ENCODE measurements around the gene PIP5KL1.

PIP5KL1 gene

DNA sequence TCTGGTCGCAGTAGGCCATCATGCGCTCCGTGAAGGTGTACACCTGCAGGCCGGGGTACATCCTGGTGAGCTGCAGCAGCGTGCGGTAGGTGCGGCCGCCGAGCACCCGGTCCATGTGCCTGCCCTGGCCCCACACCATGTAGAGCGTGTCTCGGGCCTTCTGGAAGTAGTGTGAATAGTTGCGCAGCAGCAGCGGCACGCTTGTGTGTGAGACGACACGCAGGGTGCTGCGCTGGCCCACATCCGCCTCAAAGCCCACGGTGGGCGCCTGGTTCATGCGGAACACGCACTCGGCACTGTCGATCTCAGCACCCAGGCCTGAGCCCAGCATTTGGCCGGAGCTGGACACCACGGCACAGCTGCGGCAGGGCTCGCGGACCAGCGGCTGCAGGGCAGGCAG is 18.3 kb downstream of the PIP5KL1 start:
- DNase-seq: no peak

DNA sequence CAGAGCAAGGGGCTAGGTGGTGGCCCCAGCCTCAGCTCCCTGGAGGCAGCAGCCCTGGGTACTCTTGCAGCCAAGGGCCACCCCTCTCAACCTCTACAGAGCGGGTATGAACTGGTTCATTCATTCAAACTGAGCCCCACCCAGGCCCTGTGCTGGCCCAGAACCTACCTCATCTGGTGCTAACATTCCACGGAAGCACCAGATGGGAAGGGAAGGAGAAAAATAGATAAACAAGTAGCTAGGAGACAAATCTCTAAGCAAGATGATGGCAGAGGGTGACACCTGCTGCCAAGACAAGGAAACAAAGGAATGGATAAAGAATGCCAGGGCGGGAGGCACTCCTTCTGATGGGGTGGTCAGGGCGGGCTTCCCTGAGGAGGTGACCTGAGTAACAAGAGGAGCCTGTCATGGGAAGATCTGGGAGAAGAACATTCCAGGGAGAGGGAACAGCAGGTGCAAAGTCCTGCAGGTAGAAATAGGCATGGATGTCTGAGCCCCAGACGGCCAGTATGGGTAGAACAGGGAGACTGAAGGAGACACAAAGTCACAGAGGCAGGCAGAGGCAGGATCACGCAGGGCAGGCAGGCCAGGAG is 19.9 kb downstream of the PIP5KL1 start:
- no peak for DNase-seq

DNA sequence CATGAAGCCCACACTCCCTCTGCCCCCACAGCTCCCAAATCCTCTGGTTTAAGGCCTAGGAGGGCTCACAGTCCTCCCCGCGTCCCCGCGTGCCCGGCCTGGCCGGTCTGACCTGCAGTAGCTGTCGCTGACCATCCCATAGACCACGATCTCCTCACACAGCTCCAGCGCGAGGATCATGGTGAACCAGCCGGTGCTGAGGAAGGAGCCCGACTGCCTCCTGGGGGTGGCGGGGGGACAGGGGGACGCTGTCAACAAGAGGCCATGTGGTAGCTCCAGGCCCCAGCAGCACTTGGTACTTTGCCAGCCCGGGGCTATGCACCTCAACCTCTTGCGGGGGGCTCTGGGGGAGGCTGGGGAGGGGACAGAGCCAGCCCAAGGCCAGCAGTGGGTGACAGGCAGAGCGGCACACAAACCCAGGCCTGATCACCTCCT is 20.7 kb downstream of the PIP5KL1 start:
- DNase-seq: no peak

DNA sequence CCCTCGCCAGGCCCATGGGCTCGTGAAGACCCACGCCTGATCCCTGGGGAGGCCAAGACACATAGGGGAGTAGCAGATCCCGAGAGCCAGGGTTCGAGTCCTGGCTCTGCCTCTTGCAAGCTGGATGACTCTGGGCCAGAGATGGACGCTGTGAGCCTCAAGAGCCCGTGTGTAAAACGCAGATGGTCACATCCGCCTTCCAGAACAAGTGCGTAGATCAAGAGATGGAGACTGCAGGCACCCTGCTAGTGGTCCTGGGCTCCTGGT is 22.0 kb downstream of the PIP5KL1 start:
- DNase-seq: no peak

DNA sequence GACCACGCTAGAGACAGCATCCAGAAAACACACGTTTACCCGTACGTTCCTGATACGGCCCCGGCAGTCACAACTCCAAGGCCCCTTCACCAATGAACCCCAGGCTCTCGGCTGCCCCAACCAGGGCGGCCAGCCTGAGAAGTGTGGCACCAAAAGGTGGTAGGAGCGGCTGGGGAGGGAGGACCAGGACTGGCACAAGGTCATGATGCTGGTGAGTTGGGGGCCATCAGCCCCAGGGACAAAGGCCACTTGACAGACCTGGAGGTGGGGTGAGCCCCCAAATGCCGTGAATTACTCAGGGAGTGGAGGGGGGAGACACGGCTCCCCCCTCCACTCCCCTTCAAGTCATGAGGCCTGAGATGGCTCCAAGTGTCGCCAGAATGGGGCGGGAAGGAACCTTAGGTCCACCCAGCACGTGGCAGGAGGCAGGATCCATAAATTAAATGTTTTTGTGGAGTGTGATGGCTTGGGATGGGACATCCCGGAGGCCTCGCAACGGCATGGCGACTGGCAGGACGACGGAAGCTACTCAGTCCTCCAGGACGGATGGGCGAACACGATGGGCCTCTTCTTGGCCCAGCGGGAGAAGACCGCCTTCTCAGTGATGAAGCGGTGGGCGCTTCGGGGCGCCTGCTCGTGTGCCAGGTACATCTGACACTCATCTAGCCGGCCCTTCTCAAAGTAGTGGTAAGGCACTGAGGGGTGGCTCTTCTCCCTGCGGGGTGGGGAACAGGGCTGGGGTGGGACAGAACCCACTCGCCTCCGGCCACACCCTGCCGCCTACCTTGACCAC is 22.5 kb downstream of the PIP5KL1 start:
- no peak for DNase-seq

DNA sequence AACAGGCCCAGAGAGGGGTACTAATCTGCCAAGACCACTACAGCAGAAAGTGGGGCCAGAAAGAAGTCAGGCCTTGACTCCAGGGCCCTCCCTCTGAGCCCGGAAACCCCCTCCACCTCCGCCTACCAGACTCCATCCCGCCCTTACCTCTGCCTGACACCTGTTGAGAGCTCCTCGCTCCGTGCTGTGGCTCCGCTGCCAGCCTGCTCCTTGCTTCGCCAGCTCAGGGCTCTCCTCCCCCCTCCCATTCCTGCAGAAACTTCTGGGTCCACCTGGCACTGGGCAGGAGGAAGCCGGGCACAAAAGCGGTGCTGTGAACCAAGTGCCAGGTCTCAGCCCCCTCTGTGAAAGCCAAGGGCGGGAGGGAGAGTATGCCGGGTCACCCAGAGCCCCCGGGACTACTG is 24.8 kb downstream of the PIP5KL1 start:
- peak; percentile 18 for DNase-seq

DNA sequence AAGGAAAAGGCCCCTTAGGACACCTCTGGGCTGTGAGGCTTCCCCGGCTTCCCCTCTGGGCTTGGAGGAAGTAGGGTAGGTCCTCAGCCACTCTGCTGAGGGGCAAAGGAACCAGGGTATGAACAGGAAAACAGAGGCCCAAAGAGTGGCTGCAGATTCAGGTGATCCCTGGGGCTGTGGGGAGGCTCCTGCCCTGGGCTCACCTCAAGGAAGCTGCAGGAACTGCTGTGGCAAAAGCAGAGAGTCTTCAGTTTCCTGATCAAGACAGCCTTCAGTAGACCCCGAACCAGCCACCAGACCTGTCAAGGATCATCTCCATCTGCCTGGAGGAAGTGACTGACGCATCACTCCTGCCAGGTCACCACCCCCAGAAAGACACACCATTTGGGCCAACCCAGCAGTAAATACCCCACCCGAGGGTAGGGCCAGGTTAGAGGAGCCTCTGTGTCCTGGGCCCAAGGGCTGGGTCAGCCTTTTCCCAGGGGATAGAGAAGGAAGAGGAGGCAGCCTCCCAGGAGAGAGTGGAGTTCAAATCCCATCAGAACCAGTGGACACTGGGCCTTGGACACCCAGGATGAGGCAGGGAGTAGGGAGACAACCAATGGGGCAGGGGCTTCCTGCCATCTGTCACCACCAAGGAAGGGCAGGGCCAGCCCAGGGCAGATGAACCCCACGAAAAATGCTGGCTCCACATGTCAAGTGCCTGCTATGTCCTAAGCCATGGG is 25.4 kb downstream of the PIP5KL1 start:
- peak; percentile 28 for DNase-seq

DNA sequence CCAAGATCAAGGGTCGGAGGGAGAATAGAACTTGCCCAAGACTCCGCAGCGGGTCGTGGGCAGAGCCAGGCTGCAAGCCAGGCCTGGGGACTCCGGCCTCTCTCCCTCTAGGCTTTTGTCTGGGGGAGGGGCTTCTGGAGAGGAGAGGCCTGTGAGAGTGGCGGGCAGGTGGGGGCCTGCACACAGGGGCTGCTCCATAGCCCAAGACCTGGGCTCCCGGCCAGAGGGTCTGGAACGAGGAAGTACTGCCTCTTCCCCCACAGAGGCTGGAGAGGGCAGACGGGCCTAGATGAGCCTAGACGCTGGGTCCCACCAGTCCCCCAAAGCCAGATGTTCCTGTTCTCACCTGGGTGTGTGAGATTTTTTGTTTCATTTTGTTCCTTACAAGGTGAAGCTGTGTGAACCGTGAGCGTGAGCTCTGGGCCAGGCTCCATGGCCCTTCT is 26.0 kb downstream of the PIP5KL1 start:
- DNase-seq: peak; percentile 74

DNA sequence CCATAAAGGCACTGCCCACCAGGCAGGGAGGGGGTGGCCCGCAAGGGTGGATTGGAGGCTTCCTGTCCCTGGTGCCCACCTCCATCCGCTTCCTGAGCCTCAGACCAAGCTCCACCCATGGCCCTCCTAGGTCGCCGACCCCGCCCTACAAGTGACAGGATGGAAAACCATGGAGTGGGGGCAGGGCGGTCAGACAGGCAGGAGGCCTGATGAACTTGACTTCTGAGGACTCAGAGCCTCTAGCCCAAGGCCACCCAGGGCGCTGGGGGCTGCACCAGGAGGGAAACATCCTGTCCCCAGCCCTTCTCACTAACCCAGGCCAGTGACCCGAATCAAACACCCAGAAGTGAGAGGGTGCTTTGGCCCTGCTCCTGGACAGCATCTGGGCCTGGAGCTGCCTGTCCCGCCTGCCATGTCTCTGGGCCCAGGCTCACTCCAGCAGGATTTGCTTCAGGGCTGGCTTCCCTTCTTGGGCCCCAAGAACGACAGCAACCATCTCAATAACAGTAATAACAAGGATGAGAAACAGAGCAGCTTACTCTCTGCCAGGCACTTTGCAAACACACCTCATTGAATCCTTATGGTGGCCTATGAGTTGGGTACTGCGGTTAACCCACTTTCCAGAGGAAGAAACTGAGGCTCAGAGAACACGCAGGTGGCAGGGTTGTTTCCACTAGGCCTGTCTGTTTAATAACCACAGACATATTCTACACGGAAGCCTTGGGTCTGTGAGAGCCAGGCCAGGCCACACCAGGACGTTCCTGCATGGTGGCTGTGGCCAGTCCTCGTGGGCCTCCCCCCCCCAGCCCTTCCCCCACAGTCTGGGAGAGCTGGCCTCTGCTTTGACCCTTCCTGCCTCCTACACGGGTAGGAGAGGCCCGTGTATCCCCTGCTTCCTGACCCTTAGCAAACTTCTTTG is 26.8 kb downstream of the PIP5KL1 start:
- peak; percentile 81 for DNase-seq

DNA sequence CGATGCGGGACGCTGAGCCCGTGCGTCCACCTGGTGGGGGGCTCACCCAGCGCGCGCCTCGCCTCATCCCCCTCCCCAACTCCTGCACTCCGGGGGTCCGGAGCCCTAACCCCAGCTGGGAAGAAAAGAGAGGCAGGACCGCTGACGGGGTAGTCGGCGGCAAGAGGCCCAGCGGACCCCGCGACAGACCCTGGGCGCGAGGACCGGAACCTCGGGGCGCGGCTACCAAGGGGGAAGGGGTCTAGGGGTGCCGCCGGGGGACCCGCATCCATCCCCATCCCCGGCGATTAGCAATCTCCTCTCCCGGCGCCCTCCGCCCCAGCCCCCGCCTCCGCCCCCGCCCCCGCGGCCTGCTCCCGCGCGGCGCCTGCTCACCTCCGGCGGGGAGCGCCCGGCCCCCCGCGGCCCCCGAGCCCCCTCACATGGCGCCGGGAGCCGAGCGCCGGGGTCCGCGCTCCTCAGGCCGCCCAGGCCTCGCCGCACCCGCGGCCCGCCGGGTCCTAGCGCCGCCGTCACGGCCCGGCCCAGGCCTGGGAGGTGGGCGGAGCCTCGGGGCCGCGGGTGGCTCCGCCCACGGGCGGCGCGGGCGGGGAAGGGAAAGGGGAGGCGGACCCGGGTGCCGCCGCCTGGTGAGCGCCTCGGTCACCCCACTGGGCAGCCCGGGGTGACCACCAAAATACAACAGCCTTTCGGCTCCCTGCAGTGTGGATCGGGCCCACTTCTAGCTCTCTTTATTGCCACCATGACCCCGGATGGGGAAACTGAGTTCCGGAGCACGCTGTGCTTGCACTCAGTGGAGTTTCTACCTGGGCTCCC is 31.2 kb downstream of the PIP5KL1 start, which contains the start of gene ST6GALNAC6:
TSS of gene ST6GALNAC6 (minus strand) at position 476 of the 816 bp plus-strand sequence. CDS start 1,622 bp downstream, outside the sequence.
- peak; percentile 85 for DNase-seq

DNA sequence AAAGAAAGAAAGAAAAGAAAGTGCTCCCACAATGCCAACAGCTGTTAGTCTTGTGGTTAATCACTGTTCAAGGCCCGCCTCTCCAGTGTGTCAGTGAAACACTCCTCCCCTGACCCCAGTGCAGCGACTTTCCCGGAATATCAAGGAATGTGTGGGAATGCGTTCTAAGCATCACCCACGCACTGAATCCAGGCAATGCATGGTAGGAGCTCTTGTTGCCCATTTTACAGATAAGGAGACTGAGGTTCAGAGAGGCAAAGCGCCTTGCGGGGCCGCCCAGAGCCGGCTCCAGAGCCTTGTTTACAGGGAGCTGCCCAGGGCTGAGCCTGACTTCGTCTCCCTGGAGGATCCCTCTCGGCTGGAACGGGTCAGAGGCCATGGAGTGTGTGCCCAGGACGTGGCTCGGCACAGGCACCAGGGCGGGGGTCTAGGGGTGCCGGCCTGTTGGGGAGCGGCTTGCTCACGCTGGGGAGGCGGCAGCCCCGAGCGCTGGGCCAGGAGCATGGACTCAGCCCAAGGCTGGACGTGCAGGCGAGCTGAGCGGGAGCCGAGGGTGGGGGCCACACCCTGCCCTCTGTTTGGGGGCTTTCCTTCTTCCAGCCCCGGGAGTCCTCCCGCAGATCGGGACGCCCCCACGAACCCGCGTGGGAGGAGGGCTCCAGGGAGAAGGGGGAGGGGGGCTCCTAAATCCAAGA is 32.0 kb downstream of the PIP5KL1 start:
- DNase-seq: peak; percentile 72

DNA sequence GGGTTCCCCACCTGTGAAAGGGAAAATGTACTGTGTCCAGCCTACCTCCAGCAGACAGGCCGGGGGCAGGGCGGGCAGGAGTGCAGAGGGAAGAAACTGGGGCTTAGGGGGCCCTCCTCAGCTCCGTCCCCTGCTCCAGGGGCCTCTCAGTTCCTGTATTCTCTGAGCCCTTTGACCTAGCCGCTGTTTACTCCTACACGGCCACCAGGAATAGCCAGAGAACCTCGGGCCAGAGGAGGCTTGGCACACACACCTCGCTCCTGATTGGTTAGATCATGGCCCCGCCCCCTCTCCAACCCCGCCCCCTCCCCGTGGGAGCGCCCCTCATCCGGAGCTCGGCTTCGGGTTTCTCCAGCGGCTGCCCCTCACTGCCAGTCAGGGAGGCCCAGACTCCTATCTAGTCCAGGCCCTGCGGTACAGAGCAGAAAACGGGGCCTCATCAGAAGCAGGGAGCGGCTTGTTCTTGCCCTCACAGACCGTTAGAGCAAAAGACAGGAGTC is 33.3 kb downstream of the PIP5KL1 start:
- DNase-seq: peak; percentile 92

DNA sequence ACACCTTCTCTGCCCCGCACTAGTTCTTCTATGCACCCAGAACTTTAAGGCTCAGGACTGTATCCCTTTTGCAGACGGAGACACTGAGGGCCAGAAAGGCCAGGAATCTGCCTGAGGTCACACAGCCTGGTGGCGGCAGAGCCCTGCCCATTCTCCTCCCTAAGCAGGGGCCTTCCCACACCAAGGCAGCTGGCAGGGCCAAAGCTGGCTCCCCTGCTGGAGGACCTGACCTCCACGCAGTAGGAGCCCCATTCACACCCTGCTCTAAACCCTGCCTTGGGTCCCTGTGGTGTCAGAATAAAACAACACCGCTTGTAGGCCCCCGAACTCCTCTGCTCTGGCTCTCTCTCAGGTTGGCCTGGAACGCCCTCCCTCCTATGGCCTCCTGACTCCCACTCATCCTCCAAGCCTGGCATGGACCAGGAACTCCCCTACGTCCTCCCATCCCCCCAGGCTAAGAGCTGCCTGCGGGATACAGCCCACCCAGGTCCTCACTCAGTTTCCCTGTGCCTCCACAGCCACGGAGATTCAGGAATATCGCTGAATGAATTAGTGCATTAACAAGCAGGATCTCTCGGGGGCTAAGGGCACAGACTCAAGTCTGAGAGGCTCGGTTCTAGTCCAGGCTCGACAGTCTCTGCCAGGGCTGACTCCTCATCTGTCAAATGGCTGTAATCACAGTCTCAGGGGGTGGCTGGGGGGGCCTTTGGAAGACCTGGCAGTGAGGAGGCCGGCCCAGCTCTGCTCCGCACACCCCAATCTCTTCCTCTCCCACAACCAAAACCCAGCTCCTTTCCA is 34.0 kb downstream of the PIP5KL1 start:
- no peak for DNase-seq

DNA sequence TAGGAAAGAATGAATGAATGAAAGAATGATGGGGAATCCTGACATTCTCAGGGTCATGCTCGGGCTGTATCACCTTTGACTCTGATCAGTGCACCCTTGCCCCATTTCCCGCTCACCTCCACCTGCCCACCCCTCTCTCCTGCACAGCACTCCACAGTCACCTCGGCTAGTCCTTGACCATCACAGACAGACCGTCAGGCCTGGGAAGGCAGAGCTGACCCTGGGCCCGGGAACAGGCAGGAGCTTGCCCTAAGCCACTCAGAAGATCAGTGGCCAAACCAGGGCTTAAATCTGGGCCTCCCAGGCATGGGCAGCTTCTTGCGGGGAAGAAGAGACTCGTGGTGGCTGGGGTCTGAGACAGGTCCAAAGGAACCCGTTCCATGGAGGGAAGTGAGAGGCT is 34.8 kb downstream of the PIP5KL1 start:
- DNase-seq: no peak

DNA sequence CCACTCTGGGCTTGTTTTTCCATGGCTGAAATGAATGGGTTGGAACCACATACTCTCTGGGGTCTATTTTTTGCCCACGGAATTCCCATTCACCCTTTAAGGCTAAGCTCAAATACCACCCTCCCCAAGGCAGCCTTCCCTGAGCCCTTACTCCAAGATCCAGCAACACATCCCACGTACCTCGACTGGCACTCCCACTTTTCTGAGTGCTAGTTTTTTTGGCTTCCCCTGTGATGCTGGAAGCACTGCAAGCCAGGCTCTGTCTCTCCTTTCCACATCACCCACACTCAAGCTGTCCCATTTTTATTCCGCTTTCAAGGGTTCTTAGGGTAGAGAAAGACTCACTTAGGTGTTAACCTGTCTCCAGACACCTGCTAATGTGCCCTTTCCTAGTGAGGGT is 37.2 kb downstream of the PIP5KL1 start:
- no peak for DNase-seq

DNA sequence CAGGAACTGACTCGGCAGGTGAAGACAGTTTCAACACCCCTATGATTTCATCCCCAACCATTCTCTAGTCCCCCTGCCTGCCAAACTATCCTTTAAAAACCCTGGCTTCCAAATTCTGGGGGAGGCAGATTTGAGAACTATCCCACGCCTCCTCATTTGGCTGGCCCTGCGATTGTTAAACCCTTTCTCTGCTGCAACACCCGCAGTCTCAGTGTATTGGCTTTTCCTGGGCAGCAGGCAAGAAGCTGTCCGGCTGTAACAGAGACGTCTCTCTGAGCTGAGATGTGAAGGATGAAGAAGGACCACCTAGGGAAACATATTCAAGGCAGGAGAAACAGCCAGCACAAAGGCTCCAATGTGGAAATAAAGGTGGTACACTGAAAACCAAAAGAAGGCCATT is 37.7 kb downstream of the PIP5KL1 start:
- DNase-seq: no peak

DNA sequence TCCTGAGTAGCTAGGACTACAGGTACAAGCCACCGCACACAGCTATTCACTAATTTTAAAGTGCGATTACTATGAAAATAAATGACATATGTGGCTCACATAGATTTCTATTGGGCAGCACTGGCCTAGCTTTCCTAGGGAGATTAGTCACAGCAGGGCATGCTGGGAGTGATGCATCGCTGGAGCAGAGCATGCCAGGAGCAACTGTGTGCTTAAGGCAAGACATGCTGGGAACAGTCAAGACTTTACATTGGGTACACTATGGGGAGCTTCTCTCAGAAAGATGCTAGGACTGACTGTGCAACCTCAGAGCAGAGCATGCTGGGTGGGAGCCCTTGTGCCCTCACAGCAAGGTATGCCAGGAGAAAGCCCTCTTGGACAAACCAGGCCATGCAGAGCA is 40.5 kb downstream of the PIP5KL1 start:
- no peak for DNase-seq

DNA sequence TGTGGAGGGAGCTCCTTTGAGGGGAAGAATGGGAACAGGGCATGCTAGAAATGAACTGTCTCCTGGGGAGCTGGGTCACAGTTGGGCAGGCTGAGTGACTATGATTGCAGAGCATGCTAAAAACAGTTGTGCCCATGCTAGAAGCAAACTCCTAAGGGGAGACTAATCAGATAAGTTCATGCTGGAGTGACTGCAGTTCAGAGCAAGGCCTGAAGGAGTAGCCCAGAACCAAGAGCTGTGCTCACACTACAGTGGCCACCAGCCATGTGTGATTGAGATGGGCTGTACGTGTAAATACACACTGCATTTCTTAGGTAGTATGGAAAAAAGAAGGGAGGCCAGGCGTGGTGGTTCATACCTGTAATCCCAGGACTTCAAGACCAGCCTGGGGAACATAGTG is 42.8 kb downstream of the PIP5KL1 start:
- DNase-seq: no peak

DNA sequence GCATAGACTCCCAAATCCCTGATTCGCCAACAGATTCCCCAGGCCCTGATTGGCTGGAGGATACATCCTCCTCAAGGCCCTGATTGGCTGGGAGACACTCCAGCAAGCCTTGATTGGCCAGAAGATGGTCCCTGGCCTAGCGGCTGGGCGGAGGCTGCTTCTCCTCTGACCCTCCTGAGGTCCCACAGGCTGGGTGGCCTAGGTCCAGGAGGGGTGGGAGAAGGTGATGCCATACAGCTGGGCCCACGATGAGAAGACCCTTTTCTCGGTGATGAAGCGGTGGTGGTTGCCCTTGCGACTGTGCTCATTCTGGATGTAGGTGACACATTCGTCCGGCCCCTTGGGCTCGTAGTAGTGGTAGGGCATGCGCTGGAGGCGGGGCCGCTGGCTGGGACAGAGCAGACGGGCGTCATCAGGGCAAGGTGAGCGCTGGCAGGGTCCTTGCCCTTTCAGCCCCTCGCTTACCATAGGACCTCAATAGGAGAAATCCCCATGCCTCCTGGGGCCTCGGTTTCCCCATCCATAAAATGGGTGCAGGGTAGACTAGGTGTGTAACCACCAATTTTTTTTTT is 44.1 kb downstream of the PIP5KL1 start:
- DNase-seq: no peak

All from right hindlimb (tissue), 1 donor.